HG03108 (cell line): ENCODE measurements around the gene LRRTM1.

Experiments
- ATAC-seq: cut with Tn5 transposase; IDR thresholded peaks from one replicate; pipeline ENCODE4 v1.9.1; 2021; ENCODE audit warnings: moderate library complexity; ENCODE audit not compliant: unreplicated experiment

LRRTM1 gene

GRCh38 chr2:80303909-80304837 lies at the start of gene LRRTM1:
TSS of gene LRRTM1 (minus strand) at chr2:80304752. CDS start at chr2:80303819, 933 bp downstream.
- ATAC-seq: no peak

- no peak for ATAC-seq
These were observed 46.7 kb upstream of the LRRTM1 start for GRCh38 chr2:80351231-80351630.

GRCh38 chr2:80348953-80349352 lies 44.4 kb upstream of the LRRTM1 start:
- ATAC-seq: no peak

GRCh38 chr2:80348078-80348477 lies 43.5 kb upstream of the LRRTM1 start:
- no peak for ATAC-seq

- no peak for ATAC-seq
These were observed 35.5 kb upstream of the LRRTM1 start for GRCh38 chr2:80340022-80340421.

- no peak for ATAC-seq
These were observed 34.2 kb upstream of the LRRTM1 start for GRCh38 chr2:80338794-80339193.

GRCh38 chr2:80335411-80335810 lies 30.9 kb upstream of the LRRTM1 start:
- ATAC-seq: no peak

- no peak for ATAC-seq
These were observed 29.3 kb upstream of the LRRTM1 start for GRCh38 chr2:80333886-80334285.

- no peak for ATAC-seq
These were observed 26.2 kb upstream of the LRRTM1 start for GRCh38 chr2:80330527-80331450.

GRCh38 chr2:80329491-80329890 lies 24.9 kb upstream of the LRRTM1 start:
- ATAC-seq: no peak

- no peak for ATAC-seq
These were observed 23.6 kb upstream of the LRRTM1 start for GRCh38 chr2:80328159-80328571.

- no peak for ATAC-seq
These were observed 22.3 kb upstream of the LRRTM1 start for GRCh38 chr2:80326861-80327260.

- no peak for ATAC-seq
These were observed 21.7 kb upstream of the LRRTM1 start for GRCh38 chr2:80326214-80326613.

GRCh38 chr2:80324525-80324924 lies 20.0 kb upstream of the LRRTM1 start:
- ATAC-seq: no peak

- ATAC-seq: no peak
These were observed 19.1 kb upstream of the LRRTM1 start for GRCh38 chr2:80323610-80324009.

GRCh38 chr2:80322958-80323357 lies 18.4 kb upstream of the LRRTM1 start:
- ATAC-seq: no peak

- ATAC-seq: no peak
These were observed 17.9 kb upstream of the LRRTM1 start for GRCh38 chr2:80322311-80322920.

- no peak for ATAC-seq
These were observed 7.8 kb upstream of the LRRTM1 start for GRCh38 chr2:80312282-80312839.

- ATAC-seq: no peak
These were observed 6.8 kb upstream of the LRRTM1 start for GRCh38 chr2:80311304-80311703.

GRCh38 chr2:80303006-80303908 lies 1.3 kb downstream of the LRRTM1 start:
- ATAC-seq: no peak
